ENCODE measurements around the gene GALNT3. TPM values are rescaled to one million over a fixed set of nuclear protein-coding genes. Genes with fewer than 3 reads are reported as not detected.

GALNT3 gene
- total RNA-seq, 1 experiment from 2014 or later: 9.8 TPM

DNA sequence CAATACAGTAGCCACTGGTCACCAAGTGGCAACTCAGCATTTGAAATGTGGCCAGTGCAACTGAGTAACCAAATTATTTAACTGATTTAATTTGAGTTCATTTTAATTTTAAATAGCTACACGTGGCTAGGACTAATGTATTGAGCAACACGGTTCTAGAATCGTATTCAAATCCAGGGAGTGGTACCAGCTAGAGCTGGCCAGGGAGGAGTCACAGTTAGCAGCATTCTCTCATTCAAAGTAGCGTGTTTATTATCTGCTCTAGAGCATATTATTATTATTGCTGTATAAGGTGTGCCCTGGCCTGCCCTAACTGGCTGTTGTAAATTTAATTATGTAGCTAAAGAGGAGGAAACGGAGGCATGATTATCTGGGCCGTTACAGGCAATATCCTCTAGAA lies 92.9 kb downstream of the GALNT3 start:
- Histone ChIP-seq H3K4me3 (replicated peaks in 1 of 2; ENCODE audit: low read depth in 1 of 2, low read length in 2 of 2) (no peak overlapping the region), H3K79me2 (ENCODE audit: insufficient read depth, low read length) (no peaks in the 10 kb centered on the region), H3K4me1 (ENCODE audit: control insufficient read depth in 1 of 2, insufficient read depth in 2 of 2, low read length in 2 of 2) (no peaks in the 10 kb centered on the region), H3K4me2 (ENCODE audit: low read length) (no peak overlapping the region), H3K9ac (ENCODE audit: low read length) (no peak overlapping the region), H3K36me3 (ENCODE audit: control insufficient read depth in 1 of 2, insufficient read depth in 2 of 2, low read length in 2 of 2) (no peaks in the 10 kb centered on the region), H2AFZ (ENCODE audit: low read depth, low read length, poor library complexity, severe bottlenecking) (no peak overlapping the region), H3K9me3 (ENCODE audit: control insufficient read depth in 1 of 2, insufficient read depth in 1 of 2, low read depth in 1 of 2, low read length in 2 of 2) (no peaks in the 10 kb centered on the region), H3K27ac (ENCODE audit: low read depth, low read length) (no peak overlapping the region), H3K9me2 (ENCODE audit: insufficient read depth) (no peaks in the 10 kb centered on the region), H3K27me3 (ENCODE audit: insufficient read depth, low read length) (peaks cover 23% of the 10 kb centered on the region; the same call in 1 of the 2 replicates), H4K20me1 (ENCODE audit: insufficient read depth) (no peaks in the 10 kb centered on the region)
- intact Hi-C loops (cut with micrococcal nuclease): no loop called here
- TF ChIP-seq SIN3A (IDR thresholded peaks at IDR 0.05; ENCODE audit: low read depth) (no peak), CTCF (IDR thresholded peaks at IDR 0.05 in 2 of 3, conservative IDR thresholded peaks at IDR 0.05 in 1 of 3; ENCODE audit: borderline replicate concordance in 1 of 3, insufficient read depth in 1 of 3, low read depth in 2 of 3, low read length in 2 of 3) (no peak), TCF7L2 (IDR thresholded peaks at IDR 0.05; ENCODE audit: borderline replicate concordance, extremely low read depth, insufficient read depth, insufficient read length) (no peak), MAX (IDR thresholded peaks at IDR 0.05) (no peak), YY1 (IDR thresholded peaks at IDR 0.05; ENCODE audit: extremely low read depth, insufficient replicate concordance, low read depth, low read length) (no peak), RAD21 (IDR thresholded peaks at IDR 0.05; ENCODE audit: low read depth) (no peak), SP1 (IDR thresholded peaks at IDR 0.05; ENCODE audit: low read depth) (no peak)
- CTCF ChIA-PET: interaction anchor here (1.1 kb wide), 1 partner anchor 173 kb away, joined by 4 read pairs; no protein-coding TSS in a partner anchor
- POLR2A ChIA-PET: no interaction called here
- RAD21 ChIA-PET (ENCODE audit: low non-redundant PET in 1 of 2, low total read pairs in 2 of 2, uncharacterized antibody in 2 of 2, unreplicated experiment in 2 of 2): no interaction called here
- no peak for ATAC-seq
- BruUV-seq (replicated peaks): no TSS peak
- DNase-seq (ENCODE audit: low read depth, low spot score): no peak

- CTCF ChIA-PET: interaction anchor here (1.1 kb wide), 1 partner anchor 174 kb away, joined by 4 read pairs; no protein-coding TSS in a partner anchor
- Histone ChIP-seq H3K4me2 (ENCODE audit: low read length) (no peak overlapping the region), H2AFZ (ENCODE audit: low read depth, low read length, poor library complexity, severe bottlenecking) (no peak overlapping the region), H3K9me3 (ENCODE audit: control insufficient read depth in 1 of 2, insufficient read depth in 1 of 2, low read depth in 1 of 2, low read length in 2 of 2) (no peaks in the 10 kb centered on the region), H3K4me1 (ENCODE audit: control insufficient read depth in 1 of 2, insufficient read depth in 2 of 2, low read length in 2 of 2) (no peaks in the 10 kb centered on the region), H3K9me2 (ENCODE audit: insufficient read depth) (no peaks in the 10 kb centered on the region), H3K27me3 (ENCODE audit: insufficient read depth, low read length) (peaks cover 29% of the 10 kb centered on the region; the same call in 1 of the 2 replicates), H3K9ac (ENCODE audit: low read length) (no peak overlapping the region), H3K36me3 (ENCODE audit: control insufficient read depth in 1 of 2, insufficient read depth in 2 of 2, low read length in 2 of 2) (no peaks in the 10 kb centered on the region), H3K79me2 (ENCODE audit: insufficient read depth, low read length) (no peaks in the 10 kb centered on the region), H3K4me3 (replicated peaks in 1 of 2; ENCODE audit: low read depth in 1 of 2, low read length in 2 of 2) (no peak overlapping the region), H3K27ac (ENCODE audit: low read depth, low read length) (no peak overlapping the region), H4K20me1 (ENCODE audit: insufficient read depth) (no peaks in the 10 kb centered on the region)
- RAD21 ChIA-PET (ENCODE audit: low non-redundant PET in 1 of 2, low total read pairs in 2 of 2, uncharacterized antibody in 2 of 2, unreplicated experiment in 2 of 2): no interaction called here
- BruUV-seq (replicated peaks): no TSS peak
- DNase-seq (ENCODE audit: low read depth, low spot score) (no peak), ATAC-seq (no peak)
- POLR2A ChIA-PET: no interaction called here
- intact Hi-C loops (cut with micrococcal nuclease): no loop called here
- TF ChIP-seq TCF7L2 (IDR thresholded peaks at IDR 0.05; ENCODE audit: borderline replicate concordance, extremely low read depth, insufficient read depth, insufficient read length) (no peak), CTCF (IDR thresholded peaks at IDR 0.05 in 2 of 3, conservative IDR thresholded peaks at IDR 0.05 in 1 of 3; ENCODE audit: borderline replicate concordance in 1 of 3, insufficient read depth in 1 of 3, low read depth in 2 of 3, low read length in 2 of 3) (no peak), REST (IDR thresholded peaks at IDR 0.05; ENCODE audit: low read depth) (no peak), CBX3 (IDR thresholded peaks at IDR 0.05; ENCODE audit: low read depth) (no peak), EZH2 (IDR thresholded peaks at IDR 0.05) (no peak), SRF (IDR thresholded peaks at IDR 0.05; ENCODE audit: low read depth) (no peak), ZFX (IDR thresholded peaks at IDR 0.05) (no peak)
Observed at GRCh38 chr2:165700531-165700930, 93.5 kb downstream of the GALNT3 start.
